ENCODE results near the gene DAPK1. TPM values are rescaled to one million over a fixed set of nuclear protein-coding genes. Genes with fewer than 3 reads are reported as not detected.

DAPK1 gene
- total and polyA plus RNA-seq, 4 donors, result 33.0 to 301 (median 94.1) TPM

DNA sequence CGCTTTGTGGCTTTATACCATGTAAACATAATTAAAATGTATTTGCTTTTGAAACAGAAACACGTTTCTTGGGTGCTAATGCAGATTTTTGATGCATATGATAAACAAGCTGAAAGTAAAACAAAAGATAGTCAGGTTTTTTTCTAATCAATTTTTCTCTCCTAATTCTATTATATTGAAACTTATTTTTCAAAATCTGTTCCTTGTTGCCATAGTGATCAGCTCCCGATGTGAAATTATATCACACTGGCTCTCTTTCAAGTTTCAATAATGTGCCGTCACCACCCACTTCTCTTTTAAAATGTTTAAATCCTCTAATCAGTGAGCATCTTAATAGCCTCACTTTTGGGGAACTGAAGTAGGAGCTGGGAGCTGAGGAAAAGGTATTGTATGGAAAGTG lies 36.4 kb upstream of the DAPK1 start:
- WGBS, 2 donors, result 54 to 74% methylated on average over 4 of the region's 4 CpGs
- peaks cover 0 to 2% (median 0%) of the 10 kb centered on the region in 4 donors for H3K9me3 ChIP-seq (ENCODE audit: control insufficient read depth in 4 of 4, insufficient read depth in 3 of 4, low read length in 3 of 4)
- peak overlapping the region in 1 of 2 donors; percentile 61 for H3K9ac ChIP-seq (ENCODE audit: insufficient read depth in 1 of 2, low read length in 2 of 2)
- peak in 2 of 3 donors; percentile 70 to 72 for DNase-seq
- peaks cover 0 to 16% (median 4%) of the 10 kb centered on the region in 5 donors for H3K4me1 ChIP-seq (ENCODE audit: control insufficient read depth in 5 of 5, insufficient read depth in 5 of 5, low read length in 5 of 5)
- no peaks in the 10 kb centered on the region for H3K27me3 ChIP-seq (ENCODE audit: control insufficient read depth in 3 of 3, insufficient read depth in 3 of 3, low read length in 2 of 3)
- no peak overlapping the region for H3K4me3 ChIP-seq
- ATAC-seq (ENCODE audit: insufficient read depth, low FRiP score), result no peak
- no peak overlapping the region for H3K27ac ChIP-seq (ENCODE audit: low read depth in 1 of 2, low read length in 1 of 2)
- no peak for TF ChIP-seq CTCF (IDR thresholded peaks at IDR 0.05; ENCODE audit: control extremely low read depth, extremely low read depth)
- H3K36me3 ChIP-seq (ENCODE audit: control insufficient read depth in 4 of 4, insufficient read depth in 4 of 4, low read length in 4 of 4), result no peaks in the 10 kb centered on the region

- H3K9ac ChIP-seq (ENCODE audit: insufficient read depth in 1 of 2, low read length in 2 of 2), result no peak overlapping the region
- no peak overlapping the region for H3K4me3 ChIP-seq
- WGBS, 2 donors, result 35 to 43% methylated on average over 7 of the region's 7 CpGs
- peak; percentile 14 to 64 (median 49) for DNase-seq
- H3K36me3 ChIP-seq (ENCODE audit: control insufficient read depth in 4 of 4, insufficient read depth in 4 of 4, low read length in 4 of 4), result no peaks in the 10 kb centered on the region
- no peaks in the 10 kb centered on the region for H3K27me3 ChIP-seq (ENCODE audit: control insufficient read depth in 3 of 3, insufficient read depth in 3 of 3, low read length in 2 of 3)
- no peak for TF ChIP-seq CTCF (IDR thresholded peaks at IDR 0.05; ENCODE audit: control extremely low read depth, extremely low read depth)
- peaks cover 0 to 16% (median 4%) of the 10 kb centered on the region in 5 donors for H3K4me1 ChIP-seq (ENCODE audit: control insufficient read depth in 5 of 5, insufficient read depth in 5 of 5, low read length in 5 of 5)
- ATAC-seq (ENCODE audit: insufficient read depth, low FRiP score), result no peak
- peak overlapping the region in 1 of 2 donors; percentile 39 for H3K27ac ChIP-seq (ENCODE audit: low read depth in 1 of 2, low read length in 1 of 2)
- H3K9me3 ChIP-seq (ENCODE audit: control insufficient read depth in 4 of 4, insufficient read depth in 3 of 4, low read length in 3 of 4), result no peaks in the 10 kb centered on the region
Observed at GRCh38 chr9:87464110-87464991, 33.3 kb upstream of the DAPK1 start.

GRCh38 chr9:87464992-87465378 lies 32.7 kb upstream of the DAPK1 start:
- Histone ChIP-seq H3K27ac (ENCODE audit: low read depth in 1 of 2, low read length in 1 of 2) (no peak overlapping the region), H3K27me3 (ENCODE audit: control insufficient read depth in 3 of 3, insufficient read depth in 3 of 3, low read length in 2 of 3) (no peaks in the 10 kb centered on the region), H3K9ac (ENCODE audit: insufficient read depth in 1 of 2, low read length in 2 of 2) (no peak overlapping the region), H3K4me3 (no peak overlapping the region), H3K4me1 (ENCODE audit: control insufficient read depth in 5 of 5, insufficient read depth in 5 of 5, low read length in 5 of 5) (peaks cover 0 to 16% (median 7%) of the 10 kb centered on the region in 5 donors), H3K36me3 (ENCODE audit: control insufficient read depth in 4 of 4, insufficient read depth in 4 of 4, low read length in 4 of 4) (no peaks in the 10 kb centered on the region), H3K9me3 (ENCODE audit: control insufficient read depth in 4 of 4, insufficient read depth in 3 of 4, low read length in 3 of 4) (no peaks in the 10 kb centered on the region)
- no peak for ATAC-seq (ENCODE audit: insufficient read depth, low FRiP score)
- DNase-seq, result no peak
- no peak for TF ChIP-seq CTCF (IDR thresholded peaks at IDR 0.05; ENCODE audit: control extremely low read depth, extremely low read depth)
- WGBS, 2 donors, result 98 to 100% methylated on average over 1 of the region's 1 CpG

Measured in lung (tissue), 12 donors.